ENCODE results near the gene ADAM11. TPM values are rescaled to one million over a fixed set of nuclear protein-coding genes. Genes with fewer than 3 reads are reported as not detected.
A peak's percentile ranks its signal among the peaks of the same experiment; 100 is the strongest.

Gene ADAM11
- total and polyA plus RNA-seq, 2 of the 8 experiments (the other 6 are each of a cell fraction or from before 2014, with no cell fraction given), result 2.3 to 2.9 TPM

GRCh38 chr17:44827863-44828262 lies 69.1 kb downstream of the ADAM11 start:
- Histone ChIP-seq H3K79me1 (ENCODE audit: low read depth, low read length) (no peaks in the 10 kb centered on the region), H3K27me3 (replicated peaks in 1 of 4; ENCODE audit: control insufficient read depth in 3 of 4, extremely low read depth in 1 of 4, insufficient read depth in 3 of 4, low read length in 3 of 4) (no peaks in the 10 kb centered on the region), H3K36me3 (ENCODE audit: control insufficient read depth in 2 of 4, insufficient read depth in 4 of 4, low read length in 3 of 4) (no peaks in the 10 kb centered on the region), H3K4me3 (ENCODE audit: extremely low read depth in 1 of 4, insufficient read depth in 2 of 4, low read depth in 3 of 4, low read length in 4 of 4) (peak overlapping the region in 2 of 4 experiments; percentile 23 to 79; a peak in 3 of 8 replicates), H2BK5ac (ENCODE audit: low read depth, low read length) (no peak overlapping the region), H3K14ac (ENCODE audit: insufficient read length) (no peak overlapping the region), H3K23me2 (ENCODE audit: low read depth, low read length) (peaks cover 4% of the 10 kb centered on the region; the same call in 1 of the 2 replicates), H3K4ac (replicated peaks; ENCODE audit: insufficient read length, low read depth, low read length) (no peak overlapping the region), H4K8ac (ENCODE audit: extremely low read depth, insufficient read depth, low read length) (no peak overlapping the region), H2AFZ (ENCODE audit: low read length) (no peak overlapping the region), H3K4me2 (ENCODE audit: insufficient read depth in 1 of 2, low read depth in 2 of 2, low read length in 2 of 2) (peak overlapping the region; percentile 52 to 72; a peak in 3 of 4 replicates), H3K27ac (ENCODE audit: low read depth, low read length) (no peak overlapping the region), H4K20me1 (replicated peaks in 1 of 2; ENCODE audit: control insufficient read depth in 1 of 2, insufficient read depth in 2 of 2, low read length in 2 of 2) (peaks cover 5 to 7% of the 10 kb centered on the region in 2 experiments), H4K5ac (ENCODE audit: insufficient read length, low read depth, low read length) (no peak overlapping the region), H3K9me3 (ENCODE audit: insufficient read depth in 2 of 2, low read depth in 1 of 2, low read length in 1 of 2) (no peaks in the 10 kb centered on the region), H2BK20ac (ENCODE audit: low read length) (no peak overlapping the region), H2BK15ac (ENCODE audit: low read length) (no peak overlapping the region), H3K9ac (replicated peaks in 1 of 4; ENCODE audit: extremely low read depth in 1 of 4, low read depth in 3 of 4, low read length in 3 of 4) (no peak overlapping the region), H3K18ac (ENCODE audit: extremely low read depth, low read length) (no peak overlapping the region), H3K56ac (replicated peaks; ENCODE audit: insufficient read length, low read depth, low read length) (no peak overlapping the region), H3K79me2 (ENCODE audit: control insufficient read depth in 1 of 2, insufficient read depth in 2 of 2, low read length in 2 of 2) (peaks cover 18 to 68% of the 10 kb centered on the region in 2 experiments), H2BK120ac (replicated peaks; ENCODE audit: low read depth, low read length) (no peak overlapping the region), H4K91ac (replicated peaks; ENCODE audit: insufficient read length, low read length) (no peak overlapping the region), H2BK12ac (ENCODE audit: low read depth, low read length) (no peak overlapping the region), H3K23ac (ENCODE audit: insufficient read length) (no peak overlapping the region), H3K4me1 (replicated peaks in 1 of 4; ENCODE audit: control insufficient read depth in 3 of 4, insufficient read depth in 4 of 4, low read length in 3 of 4) (peaks cover 0 to 7% (median 5%) of the 10 kb centered on the region in 4 experiments; a peak in 4 of 7 replicates), H2AK5ac (ENCODE audit: low read depth, low read length) (no peak overlapping the region)
- FAIRE-seq (no peak), DNase-seq (ENCODE audit: low read depth in 1 of 2, low spot score in 2 of 2) (no peak)
- POLR2A ChIA-PET (ENCODE audit: partially characterized antibody), result interaction anchor here (1.3 to 1.8 kb wide), 4 partner anchors 11 to 17 kb away, joined by 4 to 7 read pairs (median 6); no protein-coding TSS in a partner anchor
- WGBS, 2 experiments (ENCODE audit: extremely low coverage in 1 of 2, insufficient coverage in 1 of 2, insufficient read length in 1 of 2, insufficient replicate concordance in 2 of 2, low coverage in 1 of 2, low lambda C conversion rate in 2 of 2, missing lambda C conversion rate in 1 of 2), result 71% methylated on average over 1 of the region's 1 CpG; no CpG with 5 or more reads in 1 of the 2 experiments
- CTCF ChIA-PET (ENCODE audit: partially characterized antibody), result interaction anchor here (0.5 to 1.6 kb wide), 3 partner anchors 18 to 133 kb away, joined by 3 to 4 read pairs (median 3); no protein-coding TSS in a partner anchor
- TF ChIP-seq PHF8 (conservative IDR thresholded peaks at IDR 0.05; ENCODE audit: low read depth, low read length) (no peak), CBX8 (IDR thresholded peaks at IDR 0.05; ENCODE audit: borderline replicate concordance, low read depth, low read length) (no peak), RFX5 (IDR thresholded peaks at IDR 0.05; ENCODE audit: borderline replicate concordance, low read depth, low read length) (no peak), SP4 (IDR thresholded peaks at IDR 0.05; ENCODE audit: low read length) (no peak), CHD2 (IDR thresholded peaks at IDR 0.05; ENCODE audit: low read length) (no peak), CREB1 (IDR thresholded peaks at IDR 0.05) (no peak), TEAD4 (IDR thresholded peaks at IDR 0.05; ENCODE audit: low read depth, low read length) (no peak), TCF12 (IDR thresholded peaks at IDR 0.05; ENCODE audit: low read depth, low read length) (no peak), RBBP5 (IDR thresholded peaks at IDR 0.05; ENCODE audit: borderline replicate concordance, low read depth, low read length) (no peak), TAF1 (IDR thresholded peaks at IDR 0.05; ENCODE audit: low read depth, low read length) (no peak), ATF2 (IDR thresholded peaks at IDR 0.05; ENCODE audit: low read length) (no peak), ZNF274 (IDR thresholded peaks at IDR 0.05; ENCODE audit: borderline replicate concordance, extremely low read depth, low read length) (no peak), CBX5 (IDR thresholded peaks at IDR 0.05; ENCODE audit: low read depth, low read length) (no peak), ASH2L (IDR thresholded peaks at IDR 0.05; ENCODE audit: low read length) (no peak)

Data from H1 (cell line).